HG03457 (cell line): ENCODE data around the gene CIB1.

Source experiments
- ATAC-seq: cut with Tn5 transposase; IDR thresholded peaks from one replicate; pipeline ENCODE4 v1.9.1; 2021; ENCODE audit warnings: moderate number of reproducible peaks; ENCODE audit not compliant: unreplicated experiment

Gene CIB1

GRCh38 chr15:90241343-90242192, 7.8 kb upstream of the CIB1 start:
- ATAC-seq = no peak

GRCh38 chr15:90240856-90241255, 7.1 kb upstream of the CIB1 start:
- no peak for ATAC-seq

GRCh38 chr15:90239371-90239770, 5.6 kb upstream of the CIB1 start:
- ATAC-seq = no peak

- peak; percentile 60 for ATAC-seq
These were observed 601 bp upstream of the CIB1 start, which contains the start of gene GDPGP1 for GRCh38 chr15:90234096-90234988. TSS of gene GDPGP1 (plus strand) at chr15:90234209. CDS start at chr15:90240909, 6,700 bp downstream.

GRCh38 chr15:90232941-90233386, 777 bp downstream of the CIB1 start:
- no peak for ATAC-seq

GRCh38 chr15:90232196-90232595, 1.5 kb downstream of the CIB1 start:
- ATAC-seq = no peak

- ATAC-seq = no peak
These were observed 2.4 kb downstream of the CIB1 start for GRCh38 chr15:90231028-90232017.

- no peak for ATAC-seq
These were observed 3.1 kb downstream of the CIB1 start for GRCh38 chr15:90230610-90231009.

GRCh38 chr15:90230071-90230494, 3.7 kb downstream of the CIB1 start:
- ATAC-seq = no peak

- no peak for ATAC-seq
These were observed 4.8 kb downstream of the CIB1 start for GRCh38 chr15:90228960-90229359.

GRCh38 chr15:90227816-90228772, 5.6 kb downstream of the CIB1 start:
- no peak for ATAC-seq

- ATAC-seq = no peak
These were observed 6.4 kb downstream of the CIB1 start for GRCh38 chr15:90227336-90227735.

GRCh38 chr15:90225504-90226234, 8.1 kb downstream of the CIB1 start:
- ATAC-seq = no peak

- no peak for ATAC-seq
These were observed 8.7 kb downstream of the CIB1 start for GRCh38 chr15:90225047-90225446.

- ATAC-seq = no peak
These were observed 10.1 kb downstream of the CIB1 start for GRCh38 chr15:90223441-90224165.

- ATAC-seq = no peak
These were observed 11.2 kb downstream of the CIB1 start for GRCh38 chr15:90222547-90222946.

- ATAC-seq = no peak
These were observed 12.4 kb downstream of the CIB1 start for GRCh38 chr15:90221246-90221900.
